ENCODE measurements around the gene USP5.
"Not testable (repeated sequence)": the region's sequence is repeated elsewhere in the genome, so short reads cannot be mapped to it uniquely, and the experiment has no call there.

DNA sequence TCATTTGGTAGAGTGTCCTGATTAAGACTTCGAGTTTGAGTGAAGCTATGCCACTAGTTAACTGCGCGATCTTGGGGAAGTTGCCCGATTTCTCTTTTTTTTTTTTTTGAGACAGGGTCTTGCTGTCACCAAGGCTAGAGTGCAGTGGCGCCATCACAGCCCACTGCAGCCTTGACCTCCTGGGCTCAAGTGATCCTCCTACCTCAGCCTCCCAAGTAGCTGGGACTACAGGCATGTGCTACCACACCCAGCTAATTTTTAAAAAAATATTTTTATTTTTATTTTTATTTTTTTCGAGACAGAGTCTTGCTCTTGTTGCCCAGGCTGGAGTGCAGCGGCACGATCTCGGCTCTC lies 22.0 kb downstream of the USP5 start:
- TF ChIP-seq, protein P1, sequence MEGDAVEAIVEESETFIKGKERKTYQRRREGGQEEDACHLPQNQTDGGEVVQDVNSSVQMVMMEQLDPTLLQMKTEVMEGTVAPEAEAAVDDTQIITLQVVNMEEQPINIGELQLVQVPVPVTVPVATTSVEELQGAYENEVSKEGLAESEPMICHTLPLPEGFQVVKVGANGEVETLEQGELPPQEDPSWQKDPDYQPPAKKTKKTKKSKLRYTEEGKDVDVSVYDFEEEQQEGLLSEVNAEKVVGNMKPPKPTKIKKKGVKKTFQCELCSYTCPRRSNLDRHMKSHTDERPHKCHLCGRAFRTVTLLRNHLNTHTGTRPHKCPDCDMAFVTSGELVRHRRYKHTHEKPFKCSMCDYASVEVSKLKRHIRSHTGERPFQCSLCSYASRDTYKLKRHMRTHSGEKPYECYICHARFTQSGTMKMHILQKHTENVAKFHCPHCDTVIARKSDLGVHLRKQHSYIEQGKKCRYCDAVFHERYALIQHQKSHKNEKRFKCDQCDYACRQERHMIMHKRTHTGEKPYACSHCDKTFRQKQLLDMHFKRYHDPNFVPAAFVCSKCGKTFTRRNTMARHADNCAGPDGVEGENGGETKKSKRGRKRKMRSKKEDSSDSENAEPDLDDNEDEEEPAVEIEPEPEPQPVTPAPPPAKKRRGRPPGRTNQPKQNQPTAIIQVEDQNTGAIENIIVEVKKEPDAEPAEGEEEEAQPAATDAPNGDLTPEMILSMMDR (IDR thresholded peaks at IDR 0.05), result not testable (repeated sequence)
- not testable (repeated sequence) for TF ChIP-seq EZH2 (IDR thresholded peaks at IDR 0.05; ENCODE audit: borderline replicate concordance, insufficient read depth, low read depth, low read length, poor library complexity, severe bottlenecking)

Measured in B cell (primary cell).